Measurements from ENCODE around the gene RBM38. TPM values are rescaled to one million over a fixed set of nuclear protein-coding genes. Genes with fewer than 3 reads are reported as not detected.

Gene RBM38
- total and polyA plus RNA-seq, 2 of the 4 experiments (the other 2 are of a cell fraction) = 5.2 to 11.9 TPM

DNA sequence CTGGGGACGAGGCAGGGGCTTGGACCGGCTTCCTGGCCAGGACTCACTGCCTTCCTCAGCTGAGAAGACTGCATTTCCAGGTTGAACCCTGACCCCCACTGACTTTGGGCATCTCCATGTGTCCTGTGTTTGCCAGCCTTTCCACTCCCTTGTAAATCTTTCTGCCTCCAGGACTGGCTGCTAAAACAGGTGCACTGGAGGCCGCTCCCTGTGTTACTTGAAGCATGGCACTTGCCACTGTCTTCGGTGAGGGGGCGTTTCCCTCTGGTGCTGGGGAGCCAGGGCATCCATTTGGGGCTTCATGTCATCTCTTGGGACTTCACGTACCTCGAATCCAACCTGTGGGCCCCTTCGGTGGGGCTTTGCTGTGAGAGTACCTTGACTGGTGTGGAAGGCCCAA lies 6.7 kb upstream of the RBM38 start:
- intact Hi-C loops (cut with micrococcal nuclease) (loop anchor here (10.0 kb wide), 1 partner anchor 830 kb away; no protein-coding TSS in a partner anchor), dilution Hi-C loops (cut with HindIII; ENCODE audit: low sequenced_read_pairs, unreplicated experiment) (no loop called here), in situ Hi-C loops (cut with MboI; ENCODE audit: low sequenced_read_pairs) (loop anchor here (10.0 to 25.0 kb wide), 3 partner anchors 210 to 1653 kb away; partner anchors contain the start of genes ATP5F1E and PRELID3B)
- no peak overlapping the region for H2BK20ac ChIP-seq (ENCODE audit: low read depth, low read length)
- H3K36me3 ChIP-seq (ENCODE audit: control insufficient read depth, insufficient read depth, low read length) = peaks cover 11% of the 10 kb centered on the region
- H2BK15ac ChIP-seq (ENCODE audit: low read depth, low read length) = no peak overlapping the region
- ChIA-PET POLR2A (ENCODE audit: unreplicated experiment) (no interaction called here), CTCF (interaction anchor here (0.6 to 1.7 kb wide), 2 partner anchors 112 to 828 kb away, joined by 3 to 4 read pairs; no protein-coding TSS in a partner anchor)
- H4K5ac ChIP-seq (ENCODE audit: low read depth, low read length) = no peak overlapping the region
- no peaks in the 10 kb centered on the region for H3K79me1 ChIP-seq (ENCODE audit: low read depth in 1 of 2, low read length in 2 of 2)
- H3K27ac ChIP-seq (ENCODE audit: insufficient read depth, low read length) = no peak overlapping the region
- TF ChIP-seq, protein P1, sequence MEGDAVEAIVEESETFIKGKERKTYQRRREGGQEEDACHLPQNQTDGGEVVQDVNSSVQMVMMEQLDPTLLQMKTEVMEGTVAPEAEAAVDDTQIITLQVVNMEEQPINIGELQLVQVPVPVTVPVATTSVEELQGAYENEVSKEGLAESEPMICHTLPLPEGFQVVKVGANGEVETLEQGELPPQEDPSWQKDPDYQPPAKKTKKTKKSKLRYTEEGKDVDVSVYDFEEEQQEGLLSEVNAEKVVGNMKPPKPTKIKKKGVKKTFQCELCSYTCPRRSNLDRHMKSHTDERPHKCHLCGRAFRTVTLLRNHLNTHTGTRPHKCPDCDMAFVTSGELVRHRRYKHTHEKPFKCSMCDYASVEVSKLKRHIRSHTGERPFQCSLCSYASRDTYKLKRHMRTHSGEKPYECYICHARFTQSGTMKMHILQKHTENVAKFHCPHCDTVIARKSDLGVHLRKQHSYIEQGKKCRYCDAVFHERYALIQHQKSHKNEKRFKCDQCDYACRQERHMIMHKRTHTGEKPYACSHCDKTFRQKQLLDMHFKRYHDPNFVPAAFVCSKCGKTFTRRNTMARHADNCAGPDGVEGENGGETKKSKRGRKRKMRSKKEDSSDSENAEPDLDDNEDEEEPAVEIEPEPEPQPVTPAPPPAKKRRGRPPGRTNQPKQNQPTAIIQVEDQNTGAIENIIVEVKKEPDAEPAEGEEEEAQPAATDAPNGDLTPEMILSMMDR (conservative IDR thresholded peaks at IDR 0.05; ENCODE audit: low read depth, low read length) = no peak
- TF ChIP-seq SMC3 (IDR thresholded peaks at IDR 0.05; ENCODE audit: low read depth, low read length) (no peak), BHLHE40 (IDR thresholded peaks at IDR 0.05; ENCODE audit: low read depth, low read length) (no peak), FOS (IDR thresholded peaks at IDR 0.05; ENCODE audit: low read depth, low read length) (no peak), MXI1 (IDR thresholded peaks at IDR 0.05; ENCODE audit: borderline replicate concordance, low read depth, low read length) (no peak), RCOR1 (IDR thresholded peaks at IDR 0.05; ENCODE audit: insufficient replicate concordance, low read length) (no peak), RFX5 (IDR thresholded peaks at IDR 0.05; ENCODE audit: low read depth, low read length) (no peak)
- H2BK120ac ChIP-seq (ENCODE audit: low read depth, low read length) = no peak overlapping the region
- H2AK9ac ChIP-seq (replicated peaks; ENCODE audit: low read depth, low read length, poor library complexity) = no peak overlapping the region
- no peak for DNase-seq
- no peaks in the 10 kb centered on the region for H3K4me1 ChIP-seq (ENCODE audit: control insufficient read depth, insufficient read depth, low read length)
- H3K9me1 ChIP-seq (ENCODE audit: insufficient read depth, low read length) = 0 out of 2 replicates have a peak, but pooled peaks cover under 1% of the 10 kb centered on the region
- H2BK5ac ChIP-seq (ENCODE audit: low read depth, low read length, poor library complexity, severe bottlenecking) = no peak overlapping the region
- no peak overlapping the region for H3K18ac ChIP-seq (ENCODE audit: low read depth, low read length)
- no peaks in the 10 kb centered on the region; the same call in 1 of the 2 replicates for H4K20me1 ChIP-seq (ENCODE audit: insufficient read depth, low read length)
- H3K9me3 ChIP-seq (ENCODE audit: control insufficient read depth, insufficient read depth, low read length) = no peaks in the 10 kb centered on the region
- no peak overlapping the region for H3K4ac ChIP-seq (ENCODE audit: low read depth, low read length)
- no peak overlapping the region for H3K9ac ChIP-seq (ENCODE audit: low read depth, low read length)
- H4K91ac ChIP-seq (ENCODE audit: insufficient read depth, low read depth, low read length) = no peak overlapping the region
- ATAC-seq (ENCODE audit: low read depth) = no peak
- BruUV-seq (replicated peaks) = no TSS peak
- WGBS, 2 experiments (ENCODE audit: extremely low coverage in 2 of 2, insufficient read length in 1 of 2) = 91% methylated on average over 7 of the region's 8 CpGs; no CpG with 5 or more reads in 1 of the 2 experiments
- H3K23ac ChIP-seq (ENCODE audit: low read depth, low read length) = no peak overlapping the region
- no peak overlapping the region for H2AK5ac ChIP-seq (ENCODE audit: low read depth, low read length)
- no peak overlapping the region for H3K56ac ChIP-seq (ENCODE audit: extremely low read depth, insufficient read depth, low read length)
- no peak overlapping the region for H3K14ac ChIP-seq (replicated peaks; ENCODE audit: low read depth, low read length)
- H3K27me3 ChIP-seq (ENCODE audit: control insufficient read depth, insufficient read depth, low read length) = no peaks in the 10 kb centered on the region
- no peak overlapping the region for H4K8ac ChIP-seq (ENCODE audit: low read depth in 2 of 2, low read length in 2 of 2)
- H3K4me3 ChIP-seq (ENCODE audit: insufficient read depth, low read depth, low read length) = no peak overlapping the region
- H3K4me2 ChIP-seq (ENCODE audit: low read depth, low read length) = no peak overlapping the region
- no peak overlapping the region for H2AFZ ChIP-seq (replicated peaks; ENCODE audit: low read length, poor library complexity)

Measured in IMR-90 (cell line).